Measurements from ENCODE around the gene BAIAP2L2.
"Not testable (repeated sequence)": the region's sequence is repeated elsewhere in the genome, so short reads cannot be mapped to it uniquely, and the experiment has no call there.

BAIAP2L2 gene

GRCh38 chr22:38038890-38039812 lies 71.3 kb downstream of the BAIAP2L2 start:
- DNase-seq (ENCODE audit: low read depth, low spot score): no peak

GRCh38 chr22:38038426-38038825 lies 72.1 kb downstream of the BAIAP2L2 start:
- no peak for DNase-seq (ENCODE audit: low read depth, low spot score)

DNA sequence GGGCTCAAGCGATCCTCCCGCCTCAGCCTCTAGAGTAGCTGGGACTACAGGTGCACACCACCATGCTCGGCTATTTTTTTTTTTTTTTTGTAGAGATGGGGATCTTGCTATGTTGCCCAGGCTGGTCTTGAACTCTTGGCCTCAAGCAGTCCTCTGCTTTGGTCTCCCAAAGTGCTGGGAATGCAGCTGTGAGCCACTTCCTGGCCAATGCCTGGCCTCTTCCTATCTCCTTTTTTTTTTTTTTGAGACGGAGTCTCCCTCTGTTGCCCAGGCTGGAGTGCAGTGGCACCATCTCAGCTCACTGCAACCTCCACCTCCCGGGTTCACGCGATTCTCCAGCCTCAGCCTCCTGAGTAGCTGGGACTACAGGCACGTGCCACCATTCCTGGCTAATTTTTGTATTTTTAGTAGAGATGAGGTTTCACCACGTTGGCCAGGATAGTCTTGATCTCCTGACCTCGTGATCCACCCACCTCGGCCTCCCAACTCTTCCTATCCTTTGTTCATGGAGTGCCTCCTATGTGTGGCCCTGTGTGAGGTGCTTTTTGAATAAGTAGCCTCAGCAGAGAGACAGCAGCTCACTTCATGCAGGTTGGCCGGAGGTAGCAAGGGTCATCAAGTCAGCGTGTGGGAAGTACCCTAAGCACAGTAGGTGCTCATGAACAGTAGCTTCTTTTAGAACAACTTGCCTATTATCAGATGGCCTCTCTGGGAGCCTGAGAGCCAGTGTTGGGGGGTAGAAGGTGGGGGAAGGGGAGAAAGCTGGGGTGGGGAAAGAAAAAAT lies 72.9 kb downstream of the BAIAP2L2 start:
- not testable (repeated sequence) for DNase-seq (ENCODE audit: low read depth, low spot score)

DNA sequence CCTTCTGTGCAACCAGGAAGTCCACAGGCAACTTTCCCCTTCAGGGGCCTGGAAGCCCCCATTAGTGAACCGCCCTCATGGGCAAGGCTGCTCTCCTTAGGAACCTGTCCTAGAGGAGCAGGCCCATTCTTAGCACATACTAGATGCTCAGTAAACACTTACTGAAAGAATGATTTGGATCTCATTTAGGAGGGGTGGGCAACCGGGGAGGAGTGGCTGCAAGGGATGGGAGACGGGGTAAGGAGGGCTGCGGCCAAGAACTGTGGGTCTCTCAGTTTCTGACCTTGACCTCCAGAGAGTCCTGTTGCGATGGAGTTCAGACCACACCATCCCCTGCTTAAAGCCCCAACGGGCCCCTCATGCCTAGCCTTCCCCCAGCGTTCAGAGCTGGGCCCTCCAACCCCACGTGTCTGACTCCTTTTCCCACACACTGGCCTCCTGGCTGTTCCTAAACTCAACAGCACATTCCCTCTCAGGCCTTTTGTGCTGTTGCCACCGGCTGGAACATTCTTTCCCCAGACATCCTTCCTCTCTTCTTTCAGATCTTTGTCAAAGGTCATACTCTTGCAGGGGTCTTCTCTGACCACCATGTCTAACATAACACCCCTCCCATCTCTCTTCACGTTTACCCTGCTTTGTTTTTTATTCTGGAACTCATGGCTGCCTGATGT lies 74.0 kb downstream of the BAIAP2L2 start:
- no peak for DNase-seq (ENCODE audit: low read depth, low spot score)

GRCh38 chr22:38035530-38035885 lies 75.0 kb downstream of the BAIAP2L2 start:
- no peak for DNase-seq (ENCODE audit: low read depth, low spot score)

Measured in activated naive CD8-positive, alpha-beta T cell treated with anti-CD3 and anti-CD28 coated beads, Interleukin-2, amount 50 U/mL, for 16 hours (primary cell).